ENCODE measurements around the gene RFTN1. TPM values are rescaled to one million over a fixed set of nuclear protein-coding genes. Genes with fewer than 3 reads are reported as not detected.

Gene RFTN1
- total and polyA plus RNA-seq, 9 of the 15 experiments (the other 6 are each of a cell fraction or from before 2014, with no cell fraction given), result 0.08 to 0.51 (median 0.11) TPM; not detected in 6

DNA sequence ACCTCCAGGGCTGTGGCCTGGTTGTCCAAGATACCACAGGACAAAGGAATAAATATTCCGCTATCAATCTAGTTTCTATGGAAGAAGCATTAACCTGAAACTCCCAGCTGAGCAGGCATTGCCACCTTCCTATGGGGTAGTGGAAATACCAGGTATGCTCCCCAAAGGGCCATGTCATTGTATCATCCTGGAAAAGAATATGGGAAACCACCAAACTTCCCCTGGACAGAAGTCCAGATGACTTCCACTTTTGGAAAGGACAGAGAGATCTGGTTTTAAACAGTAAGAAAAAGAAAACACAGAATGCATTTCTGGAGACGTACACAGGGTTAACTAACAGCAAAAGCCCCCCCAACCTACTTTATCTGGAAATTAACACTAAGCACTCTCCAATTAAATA, 100.2 kb downstream of the RFTN1 start (continued):
- TF ChIP-seq, protein P1, sequence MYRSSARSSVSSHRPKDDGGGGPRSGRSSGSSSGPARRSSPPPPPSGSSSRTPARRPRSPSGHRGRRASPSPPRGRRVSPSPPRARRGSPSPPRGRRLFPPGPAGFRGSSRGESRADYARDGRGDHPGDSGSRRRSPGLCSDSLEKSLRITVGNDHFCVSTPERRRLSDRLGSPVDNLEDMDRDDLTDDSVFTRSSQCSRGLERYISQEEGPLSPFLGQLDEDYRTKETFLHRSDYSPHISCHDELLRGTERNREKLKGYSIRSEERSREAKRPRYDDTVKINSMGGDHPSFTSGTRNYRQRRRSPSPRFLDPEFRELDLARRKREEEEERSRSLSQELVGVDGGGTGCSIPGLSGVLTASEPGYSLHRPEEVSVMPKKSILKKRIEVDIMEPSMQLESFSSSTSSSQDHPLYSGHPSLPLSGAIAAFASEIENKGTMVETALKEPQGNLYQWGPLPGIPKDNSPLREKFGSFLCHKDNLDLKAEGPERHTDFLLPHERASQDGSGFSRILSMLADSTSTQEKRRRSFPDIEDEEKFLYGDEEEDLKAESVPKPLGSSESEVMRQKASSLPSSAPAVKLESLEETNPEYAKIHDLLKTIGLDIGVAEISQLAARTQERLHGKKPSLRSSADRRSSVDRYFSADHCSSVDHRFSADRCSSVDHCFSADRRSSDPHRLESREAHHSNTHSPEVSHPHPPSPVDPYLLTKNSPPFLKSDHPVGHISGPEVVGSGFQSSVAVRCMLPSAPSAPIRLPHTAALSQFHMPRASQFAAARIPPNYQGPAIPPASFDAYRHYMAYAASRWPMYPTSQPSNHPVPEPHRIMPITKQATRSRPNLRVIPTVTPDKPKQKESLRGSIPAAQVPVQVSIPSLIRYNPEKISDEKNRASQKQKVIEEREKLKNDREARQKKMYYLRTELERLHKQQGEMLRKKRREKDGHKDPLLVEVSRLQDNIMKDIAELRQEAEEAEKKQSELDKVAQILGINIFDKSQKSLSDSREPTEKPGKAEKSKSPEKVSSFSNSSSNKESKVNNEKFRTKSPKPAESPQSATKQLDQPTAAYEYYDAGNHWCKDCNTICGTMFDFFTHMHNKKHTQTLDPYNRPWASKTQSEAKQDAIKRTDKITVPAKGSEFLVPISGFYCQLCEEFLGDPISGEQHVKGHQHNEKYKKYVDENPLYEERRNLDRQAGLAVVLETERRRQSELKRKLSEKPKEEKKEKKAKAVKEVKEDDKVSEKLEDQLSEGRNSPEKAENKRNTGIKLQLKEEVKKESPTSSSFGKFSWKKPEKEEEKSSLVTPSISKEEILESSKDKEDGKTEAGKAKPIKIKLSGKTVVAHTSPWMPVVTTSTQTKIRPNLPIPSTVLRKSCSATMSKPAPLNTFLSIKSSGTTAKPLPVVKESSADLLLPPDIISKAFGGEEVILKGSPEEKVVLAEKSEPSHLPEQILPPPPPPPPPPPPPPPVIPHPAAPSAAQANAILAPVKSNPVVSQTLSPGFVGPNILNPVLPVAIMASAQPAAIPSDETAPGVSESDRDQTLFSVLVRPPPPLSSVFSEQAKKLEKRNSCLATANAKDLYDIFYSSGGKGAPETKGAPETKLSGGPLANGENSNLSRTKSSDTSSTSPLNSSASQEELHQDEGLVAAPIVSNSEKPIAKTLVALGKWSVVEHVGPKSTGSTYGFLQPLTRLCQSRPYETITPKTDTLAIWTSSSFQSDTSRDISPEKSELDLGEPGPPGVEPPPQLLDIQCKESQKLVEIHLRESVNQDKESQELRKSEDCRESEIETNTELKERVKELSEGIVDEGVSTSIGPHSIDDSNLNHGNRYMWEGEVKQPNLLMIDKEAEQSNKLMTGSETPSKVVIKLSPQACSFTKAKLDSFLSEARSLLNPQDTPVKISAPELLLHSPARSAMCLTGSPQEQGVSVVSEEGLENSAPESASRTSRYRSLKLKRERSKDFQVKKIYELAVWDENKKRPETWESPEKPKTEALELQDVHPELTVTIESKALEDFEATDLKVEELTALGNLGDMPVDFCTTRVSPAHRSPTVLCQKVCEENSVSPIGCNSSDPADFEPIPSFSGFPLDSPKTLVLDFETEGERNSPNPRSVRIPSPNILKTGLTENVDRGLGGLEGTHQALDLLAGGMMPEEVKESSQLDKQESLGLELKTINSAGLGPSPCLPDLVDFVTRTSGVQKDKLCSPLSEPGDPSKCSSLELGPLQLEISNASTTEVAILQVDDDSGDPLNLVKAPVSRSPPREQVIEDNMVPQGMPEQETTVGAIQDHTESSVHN (IDR thresholded peaks at IDR 0.05; ENCODE audit: borderline replicate concordance in 1 of 2, low read depth in 1 of 2), result no peak
- TF ChIP-seq POU5F1 (IDR thresholded peaks at IDR 0.05; ENCODE audit: borderline replicate concordance, low read depth, low read length, partially characterized antibody) (no peak), ZNF445 (CRISPR knock-in tag; IDR thresholded peaks at IDR 0.05; ENCODE audit: low read depth) (no peak), TCFL5 (CRISPR knock-in tag; conservative IDR thresholded peaks at IDR 0.05) (no peak), RCOR1 (IDR thresholded peaks at IDR 0.05; ENCODE audit: borderline replicate concordance in 1 of 2, low read depth in 2 of 2, low read length in 2 of 2) (no peak)
- TF ChIP-seq, protein P2, sequence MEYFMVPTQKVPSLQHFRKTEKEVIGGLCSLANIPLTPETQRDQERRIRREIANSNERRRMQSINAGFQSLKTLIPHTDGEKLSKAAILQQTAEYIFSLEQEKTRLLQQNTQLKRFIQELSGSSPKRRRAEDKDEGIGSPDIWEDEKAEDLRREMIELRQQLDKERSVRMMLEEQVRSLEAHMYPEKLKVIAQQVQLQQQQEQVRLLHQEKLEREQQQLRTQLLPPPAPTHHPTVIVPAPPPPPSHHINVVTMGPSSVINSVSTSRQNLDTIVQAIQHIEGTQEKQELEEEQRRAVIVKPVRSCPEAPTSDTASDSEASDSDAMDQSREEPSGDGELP (CRISPR knock-in tag; IDR thresholded peaks at IDR 0.05; ENCODE audit: borderline replicate concordance), result no peak
